Measurements from ENCODE around the gene ITPKC.
A peak's percentile ranks its signal among the peaks of the same experiment; 100 is the strongest.

Gene ITPKC

DNA sequence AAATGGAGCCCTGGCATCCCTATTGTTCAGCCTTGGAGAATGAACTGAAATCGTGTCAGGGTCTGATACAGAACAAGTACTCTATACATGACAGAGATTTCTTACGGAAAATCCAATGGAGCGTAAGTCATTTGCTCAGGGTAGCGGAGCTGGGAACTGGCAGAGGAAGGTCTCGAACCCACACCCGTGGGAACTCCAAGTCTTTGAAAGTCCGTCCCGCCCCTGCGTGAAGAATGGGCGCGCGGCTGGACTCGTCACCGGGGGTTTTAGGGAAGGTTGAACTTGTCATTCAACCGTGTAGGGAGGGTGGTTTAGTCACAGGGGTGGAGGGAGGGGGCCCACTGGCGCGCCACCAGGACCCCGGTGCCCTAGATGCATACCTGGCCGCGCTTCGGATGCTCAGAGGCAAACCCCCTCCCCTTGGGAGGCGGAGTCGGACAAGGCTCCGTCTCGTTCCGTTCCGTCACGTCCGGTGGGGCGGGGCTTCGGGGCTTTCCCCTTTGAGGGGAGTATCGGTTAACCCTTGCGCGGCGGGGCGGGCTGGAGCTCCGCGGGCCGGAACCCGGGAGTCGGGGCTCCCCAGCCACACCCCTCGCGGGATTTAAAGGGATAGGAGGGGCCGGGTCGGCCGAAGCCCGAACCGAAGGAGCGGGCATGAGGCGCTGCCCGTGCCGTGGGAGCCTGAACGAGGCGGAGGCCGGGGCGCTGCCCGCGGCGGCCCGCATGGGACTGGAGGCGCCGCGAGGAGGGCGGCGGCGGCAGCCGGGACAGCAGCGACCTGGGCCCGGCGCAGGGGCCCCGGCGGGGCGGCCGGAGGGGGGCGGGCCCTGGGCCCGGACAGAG lies at the start of gene ITPKC, which contains the start of gene COQ8B:
Gene ITPKC, plus strand, starts transcription at position 631 of the 843 bp plus-strand sequence. Its CDS starts 24 bp downstream, at position 655.
Gene COQ8B, minus strand, starts transcription at position 405 of the 843 bp plus-strand sequence. CDS start 2,254 bp downstream, outside the sequence.
- DNase-seq = peak; percentile 79 to 81

DNA sequence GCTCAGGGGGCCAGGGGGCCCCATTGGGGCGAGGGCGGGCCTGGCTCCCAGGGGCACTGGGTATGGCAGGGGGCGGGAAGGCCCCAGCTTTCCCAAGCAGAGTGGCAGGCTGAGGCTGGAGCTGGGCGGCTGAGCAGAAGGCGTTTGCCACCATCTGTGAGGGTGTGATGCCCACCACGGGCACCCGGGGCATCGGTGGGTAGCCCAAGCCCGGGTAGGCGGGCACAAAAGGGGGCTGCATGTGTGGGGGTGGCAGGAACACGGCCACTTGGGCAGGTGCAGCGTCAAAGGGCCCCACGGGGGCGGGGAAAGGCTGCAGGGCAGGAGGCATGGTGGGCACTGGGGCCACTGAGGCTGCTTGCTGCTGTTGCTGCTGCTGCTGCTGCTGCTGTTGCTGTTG lies 49.3 kb upstream of the ITPKC start:
- no peak for DNase-seq

DNA sequence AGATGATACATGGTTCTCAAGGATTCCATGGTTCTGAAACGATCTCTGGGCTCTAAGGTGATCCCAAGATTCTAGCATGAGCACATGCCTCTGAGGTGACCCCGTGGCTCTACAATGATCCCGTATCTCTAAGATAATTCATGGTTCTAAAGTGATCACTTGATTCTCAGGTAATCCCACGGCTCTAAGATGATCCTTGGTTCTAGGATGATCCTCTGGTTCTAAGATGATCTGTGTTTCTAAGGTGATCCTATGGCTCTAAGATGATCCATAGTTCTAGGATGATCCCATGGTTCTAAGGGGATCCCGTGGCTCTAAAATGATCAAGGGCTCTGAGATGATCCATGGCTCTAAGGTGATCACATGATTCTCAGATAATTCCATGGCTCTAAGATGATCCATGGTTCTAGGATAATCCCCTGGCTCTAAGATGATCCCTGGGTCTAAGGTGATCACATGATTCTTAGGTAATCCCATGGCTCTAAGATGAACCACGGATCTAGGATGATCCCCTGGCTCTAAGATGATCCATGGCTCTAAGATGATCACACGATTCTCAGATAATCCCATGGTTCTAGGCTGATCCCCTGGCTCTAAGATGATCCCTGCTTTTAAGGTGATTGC lies 47.8 kb upstream of the ITPKC start:
- no peak for DNase-seq

DNA sequence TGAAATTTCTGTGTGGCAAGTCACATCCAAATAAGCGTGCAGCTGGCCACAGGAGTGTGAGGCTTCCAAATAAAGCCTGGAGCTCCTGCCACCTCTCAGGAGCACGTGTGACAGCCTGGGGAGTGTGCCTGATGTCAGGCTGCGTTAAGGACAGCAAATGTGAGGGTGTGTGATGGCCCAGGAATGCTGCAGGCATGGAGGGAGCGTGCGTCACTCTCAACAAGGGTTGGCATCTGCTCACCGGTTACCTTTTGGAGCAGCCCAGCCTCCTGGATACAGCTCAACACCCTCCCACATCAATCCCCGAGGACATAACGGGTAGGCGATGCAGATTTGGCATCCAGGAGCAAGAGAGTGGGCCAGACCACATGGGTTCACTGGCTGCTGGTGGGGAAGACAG lies 45.5 kb upstream of the ITPKC start:
- DNase-seq = no peak

DNA sequence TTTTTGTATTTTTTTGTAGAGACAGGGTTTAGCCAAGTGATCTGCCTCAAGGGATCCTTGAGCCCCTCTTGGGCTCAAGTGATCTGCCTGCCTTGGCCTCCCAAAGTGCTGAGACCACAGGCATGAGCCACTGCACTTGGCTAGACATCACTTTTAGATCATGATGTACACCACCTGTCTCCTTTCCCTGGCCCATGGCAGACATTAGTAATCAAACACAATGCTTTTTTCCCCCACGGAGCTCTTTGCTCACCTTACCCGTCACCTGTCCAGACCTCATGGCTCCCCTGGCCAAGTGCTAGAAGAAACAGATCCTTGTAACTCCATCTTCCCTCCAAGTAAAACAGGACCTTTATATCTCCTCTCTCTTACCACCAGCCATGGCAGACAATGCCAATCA lies 44.9 kb upstream of the ITPKC start:
- no peak for DNase-seq

DNA sequence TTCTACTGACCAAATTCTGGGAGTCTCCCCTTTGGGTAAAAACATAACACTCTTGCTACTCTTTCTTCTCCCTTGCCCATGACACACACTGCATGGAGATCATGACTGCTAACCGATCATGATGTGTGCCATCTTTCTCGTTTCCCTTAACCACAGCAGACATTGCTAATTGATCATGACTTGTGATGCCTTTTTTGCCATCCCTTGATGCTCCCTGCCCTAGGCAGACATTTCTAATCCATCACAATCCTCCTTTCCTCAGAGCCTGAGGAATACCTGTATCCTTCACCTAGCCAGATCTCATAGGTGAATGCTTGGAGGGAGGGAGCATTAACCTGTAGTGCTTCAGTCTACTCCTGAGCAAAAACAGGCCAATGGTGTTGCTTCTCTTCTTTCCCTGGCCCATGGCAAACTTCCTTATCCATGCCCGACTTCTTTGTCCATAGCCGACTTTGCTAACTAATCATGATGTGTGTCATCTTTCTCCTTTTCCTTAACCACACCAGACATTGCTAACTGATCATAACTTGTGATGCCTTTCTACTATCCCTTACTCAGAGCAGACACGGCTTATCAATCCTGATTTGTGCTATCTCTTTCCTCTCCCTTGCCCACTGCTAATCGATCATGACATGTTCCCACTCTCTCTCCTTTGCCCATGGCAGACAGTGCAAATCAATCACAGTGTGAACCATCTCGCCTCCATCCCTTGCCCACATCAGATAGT lies 44.2 kb upstream of the ITPKC start:
- no peak for DNase-seq

DNA sequence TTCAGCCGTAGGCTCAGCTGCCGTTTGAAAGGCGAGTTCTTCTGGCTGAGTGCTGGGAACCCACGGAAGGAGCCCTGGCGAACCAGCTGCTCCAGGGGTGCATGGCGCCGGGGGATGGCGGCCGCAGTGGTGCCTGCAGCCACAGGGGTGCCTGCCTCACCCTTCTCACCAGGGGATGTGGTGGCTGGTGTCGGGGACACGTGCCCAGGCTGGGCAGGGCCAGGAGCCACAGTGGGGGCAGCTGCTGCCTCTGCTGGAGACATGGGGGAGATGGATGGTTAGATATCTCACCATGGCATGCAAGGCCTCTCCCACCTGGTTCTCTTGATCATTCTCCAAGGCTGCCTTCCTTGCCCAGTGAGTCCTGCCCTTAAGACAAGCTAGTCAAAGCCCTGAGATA lies 43.5 kb upstream of the ITPKC start:
- DNase-seq = no peak

DNA sequence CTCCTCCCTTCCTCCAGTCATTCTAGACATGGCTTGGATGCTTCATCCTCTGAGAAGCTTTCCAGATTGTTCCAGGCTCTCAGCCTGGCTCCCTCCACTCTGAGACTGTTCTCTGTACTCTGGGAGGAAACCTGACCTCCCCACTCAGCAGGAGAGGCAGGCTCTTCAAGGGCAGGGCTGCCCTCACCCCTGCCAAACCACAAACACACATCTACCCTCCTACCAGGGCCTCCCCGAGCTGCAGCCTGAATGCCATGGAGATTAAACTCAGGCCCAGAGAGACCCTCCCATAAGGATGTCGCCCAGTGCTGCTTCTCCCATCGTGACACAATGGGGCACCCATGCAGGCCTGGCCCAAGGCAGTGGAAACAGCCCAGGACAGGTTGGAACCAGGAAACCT lies 42.6 kb upstream of the ITPKC start:
- DNase-seq = no peak

DNA sequence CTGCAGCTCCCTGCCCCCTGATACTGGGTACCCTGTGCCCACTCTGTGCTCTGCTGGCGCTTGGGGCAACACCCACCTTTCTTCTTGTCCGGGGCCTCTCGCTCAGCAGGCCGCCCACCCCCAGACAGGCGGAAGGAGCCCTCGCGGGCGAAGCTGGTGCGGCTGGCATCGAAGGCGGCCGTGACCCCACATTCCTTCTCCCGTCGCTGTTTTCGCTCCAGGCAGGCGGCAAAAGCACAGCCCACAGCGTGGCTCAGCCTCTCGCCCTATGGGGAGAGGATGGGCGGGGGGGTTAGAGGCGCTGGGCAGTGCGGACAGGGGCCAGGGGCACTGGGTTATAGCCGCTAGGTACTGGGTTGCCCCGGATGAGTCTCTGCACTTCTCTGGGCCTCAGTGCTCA lies 39.8 kb upstream of the ITPKC start:
- DNase-seq = no peak

DNA sequence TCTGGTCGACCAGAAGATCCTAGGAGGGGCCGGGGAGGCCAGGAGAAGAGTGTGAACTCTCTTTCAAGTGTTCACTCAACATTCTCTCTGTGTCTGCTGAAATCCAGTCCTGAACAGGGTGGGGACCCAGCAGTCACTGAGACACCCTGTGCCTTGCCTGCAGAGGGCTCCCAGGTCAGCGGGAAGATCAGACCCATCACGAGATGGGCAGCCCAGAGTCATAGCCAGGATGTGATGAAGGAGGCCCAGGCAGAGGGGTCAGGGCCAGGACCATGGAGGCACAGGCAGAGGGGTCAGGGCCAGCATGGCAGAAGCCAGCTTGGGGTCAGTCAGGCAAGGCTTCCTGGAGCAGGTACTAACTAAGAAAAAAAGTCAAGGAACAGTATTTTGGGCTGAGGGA lies 35.9 kb upstream of the ITPKC start:
- DNase-seq = no peak

DNA sequence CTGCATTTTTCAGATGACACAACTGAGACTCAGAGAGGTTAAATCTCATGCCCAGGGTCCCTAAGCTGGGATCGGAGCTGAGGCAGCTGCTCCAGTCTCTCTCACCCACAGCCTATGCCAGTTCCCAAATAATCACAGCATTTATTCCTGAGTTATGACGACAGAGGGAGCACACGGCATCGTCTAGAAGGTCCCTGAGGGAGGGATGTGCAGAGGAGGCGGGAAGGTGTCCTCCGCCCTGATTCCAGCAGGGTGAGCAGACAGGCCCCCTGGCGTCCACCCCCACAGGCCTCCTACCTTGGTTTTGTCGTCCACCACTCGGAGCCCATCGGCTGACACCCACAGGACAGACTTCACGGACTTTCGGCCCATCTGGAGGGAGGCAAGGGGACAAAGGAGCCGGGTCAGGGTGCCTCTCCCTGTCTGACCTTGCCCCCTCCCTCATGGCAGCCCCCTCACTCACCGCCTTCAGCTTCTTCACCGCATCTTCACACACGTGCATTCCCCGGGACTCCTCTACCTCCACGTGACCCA lies 34.4 kb upstream of the ITPKC start:
- no peak for DNase-seq

DNA sequence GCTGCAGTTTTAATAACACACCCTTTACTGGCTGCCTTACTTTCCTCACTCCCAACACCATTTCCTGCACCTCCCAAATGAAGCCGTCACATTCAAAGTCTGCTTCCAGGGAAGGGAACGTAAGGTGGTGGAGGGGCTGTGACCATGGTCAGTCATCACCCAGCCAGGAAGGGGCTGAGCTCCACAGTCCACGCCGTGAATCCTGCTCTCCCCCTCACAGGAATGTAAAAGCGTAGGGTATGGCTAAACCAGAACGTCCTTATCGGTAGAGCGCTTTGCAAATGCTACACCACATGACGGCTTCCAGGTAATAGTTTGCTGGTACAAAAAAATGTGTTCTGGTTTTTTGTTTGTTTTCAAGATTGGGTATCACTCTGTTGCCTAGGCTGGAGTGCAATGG lies 33.5 kb upstream of the ITPKC start:
- DNase-seq = no peak

DNA sequence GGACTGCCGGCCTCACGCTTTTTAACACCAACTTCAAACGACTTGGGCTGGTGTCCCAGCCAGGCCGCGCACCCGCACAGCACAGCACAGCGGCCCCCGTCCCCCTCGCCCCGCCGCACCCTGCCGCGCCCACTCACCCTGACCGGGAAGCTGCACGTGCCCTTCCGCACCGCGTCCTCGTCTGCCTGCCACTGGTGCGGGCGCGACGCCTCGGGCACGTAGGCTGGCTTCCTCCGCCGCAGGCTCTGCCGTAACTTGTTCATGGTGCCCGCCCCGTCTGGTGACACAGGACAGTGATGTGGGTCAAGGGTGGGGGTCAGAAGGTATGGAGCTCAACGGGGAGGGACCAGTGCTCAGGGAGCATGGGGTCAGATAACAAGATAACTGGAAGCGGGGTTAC lies 32.6 kb upstream of the ITPKC start:
- DNase-seq = no peak

DNA sequence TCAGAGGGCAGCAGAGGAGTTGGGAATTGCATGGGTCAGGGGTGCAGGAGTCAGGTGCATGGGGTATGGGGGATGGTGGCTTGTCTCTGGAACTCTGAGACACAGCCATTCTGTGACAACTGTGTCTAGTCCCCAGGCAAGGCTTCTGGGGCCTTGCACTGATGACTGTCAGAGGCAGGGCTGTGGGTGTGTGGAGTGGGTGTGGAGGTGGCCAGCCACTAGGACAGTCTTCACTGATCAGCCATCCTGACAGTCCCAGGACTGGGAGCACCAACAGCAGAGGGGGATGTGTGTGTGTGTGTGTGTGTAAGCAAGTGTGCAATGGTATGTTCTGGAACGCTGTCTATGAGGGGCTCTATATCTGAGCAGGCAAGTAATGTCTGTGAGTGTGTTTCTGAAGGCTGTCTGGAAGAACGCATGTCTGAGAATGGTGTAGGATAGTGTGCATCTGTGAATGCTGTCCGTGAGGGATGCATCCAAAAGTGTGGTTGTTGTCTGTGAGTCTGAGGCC lies 31.8 kb upstream of the ITPKC start:
- no peak for DNase-seq

DNA sequence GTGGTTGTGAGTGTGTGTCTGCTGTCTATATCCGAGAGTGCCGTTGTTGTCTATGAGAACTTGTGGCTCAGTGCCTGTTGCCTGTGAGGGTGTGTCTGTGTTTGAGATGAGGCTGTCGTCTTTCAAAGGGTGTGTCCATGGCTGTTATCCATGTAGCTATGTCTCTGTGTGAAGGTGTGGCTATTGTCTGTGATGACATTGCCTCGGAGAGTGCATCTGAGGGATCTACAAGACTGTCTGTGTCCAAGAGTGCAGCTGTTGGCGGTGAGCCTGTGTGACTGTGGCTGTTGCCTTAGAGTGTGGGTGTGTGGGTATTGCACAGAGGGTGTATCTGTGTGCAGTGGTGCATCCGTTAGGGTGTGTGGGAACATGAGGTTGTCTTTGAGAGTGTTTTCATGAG lies 31.3 kb upstream of the ITPKC start:
- no peak for DNase-seq

DNA sequence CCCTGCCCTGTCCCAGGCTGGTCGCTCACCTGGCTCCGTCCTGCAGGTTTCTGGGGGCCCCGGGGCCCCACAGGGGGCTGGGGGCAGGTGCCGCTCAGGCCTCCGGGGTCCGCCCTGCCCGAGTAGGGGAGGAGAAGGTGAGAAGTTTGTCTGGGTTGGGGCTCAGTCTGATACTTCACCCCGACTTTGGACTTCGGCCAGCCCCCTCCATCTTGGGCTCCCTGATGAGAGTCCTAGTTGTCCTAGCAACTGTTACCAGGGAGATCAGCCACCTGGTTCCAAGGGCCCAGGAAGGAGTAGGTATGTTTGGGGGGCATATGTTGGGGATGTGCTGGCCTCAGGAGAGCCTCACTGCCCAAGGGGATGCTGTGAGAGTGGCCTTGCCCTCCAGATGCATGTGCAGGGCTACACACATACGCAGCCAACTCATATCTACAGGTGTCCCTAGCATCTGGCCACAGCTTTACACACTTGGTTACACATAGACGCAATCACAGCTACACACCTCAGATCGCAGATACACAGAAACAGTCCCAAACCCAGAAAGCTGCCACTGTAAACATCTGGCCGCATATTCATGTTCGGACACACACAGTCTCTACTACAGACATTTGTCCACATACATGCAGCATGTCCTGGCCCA lies 29.9 kb upstream of the ITPKC start:
- no peak for DNase-seq

DNA sequence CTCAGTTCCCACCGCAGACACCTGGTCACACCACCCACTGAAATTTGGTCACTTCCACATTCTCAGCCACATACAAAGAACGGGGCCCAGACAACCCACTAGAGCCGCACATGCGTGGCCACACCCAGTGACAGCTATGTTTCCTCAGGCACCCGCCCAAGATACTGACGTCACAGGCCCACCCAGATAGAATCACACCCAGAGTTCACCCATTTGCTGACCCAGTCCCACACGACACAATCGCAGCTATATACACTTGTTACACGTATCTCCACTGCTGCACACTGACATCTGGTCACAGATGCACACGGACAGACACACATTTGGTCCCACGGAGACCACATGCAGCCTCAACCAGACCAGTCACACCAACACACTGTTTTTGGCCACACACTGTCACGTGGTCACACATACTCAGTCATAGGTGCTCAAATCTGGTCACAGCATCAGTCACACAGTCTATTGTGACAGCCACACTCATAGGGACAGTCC lies 29.3 kb upstream of the ITPKC start:
- DNase-seq = no peak

DNA sequence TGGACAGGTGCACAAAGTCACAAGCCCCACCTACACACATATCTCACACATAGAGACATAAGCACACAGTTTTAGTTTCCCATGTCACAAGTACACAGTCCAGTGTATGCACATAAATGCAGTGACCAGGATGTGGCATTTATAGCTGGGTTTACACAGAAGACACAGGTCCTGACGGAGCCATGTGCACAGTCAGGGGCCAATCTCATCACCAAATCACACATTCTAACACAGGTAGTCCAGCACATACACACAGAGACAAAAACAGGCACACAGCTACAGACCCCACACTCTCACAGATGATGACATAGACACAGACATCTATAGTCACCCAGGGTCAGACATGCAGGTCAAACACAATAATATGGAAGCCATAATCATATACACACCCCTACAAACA lies 28.6 kb upstream of the ITPKC start:
- DNase-seq = no peak

DNA sequence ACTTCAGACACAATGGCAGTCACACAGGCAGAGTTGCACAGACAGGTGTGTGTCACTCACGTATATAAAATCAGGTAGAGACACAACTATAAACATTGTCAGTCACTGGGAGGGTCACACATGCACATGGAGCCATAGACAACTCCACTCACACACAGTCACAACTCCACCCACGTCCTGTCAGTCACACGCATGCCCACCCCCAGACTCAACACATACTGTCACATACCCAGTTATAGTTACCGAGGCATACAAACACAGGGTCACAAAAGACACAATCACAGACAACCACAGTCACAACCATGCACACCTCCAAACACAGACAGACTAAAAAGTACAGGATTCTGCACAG lies 27.9 kb upstream of the ITPKC start:
- no peak for DNase-seq

DNA sequence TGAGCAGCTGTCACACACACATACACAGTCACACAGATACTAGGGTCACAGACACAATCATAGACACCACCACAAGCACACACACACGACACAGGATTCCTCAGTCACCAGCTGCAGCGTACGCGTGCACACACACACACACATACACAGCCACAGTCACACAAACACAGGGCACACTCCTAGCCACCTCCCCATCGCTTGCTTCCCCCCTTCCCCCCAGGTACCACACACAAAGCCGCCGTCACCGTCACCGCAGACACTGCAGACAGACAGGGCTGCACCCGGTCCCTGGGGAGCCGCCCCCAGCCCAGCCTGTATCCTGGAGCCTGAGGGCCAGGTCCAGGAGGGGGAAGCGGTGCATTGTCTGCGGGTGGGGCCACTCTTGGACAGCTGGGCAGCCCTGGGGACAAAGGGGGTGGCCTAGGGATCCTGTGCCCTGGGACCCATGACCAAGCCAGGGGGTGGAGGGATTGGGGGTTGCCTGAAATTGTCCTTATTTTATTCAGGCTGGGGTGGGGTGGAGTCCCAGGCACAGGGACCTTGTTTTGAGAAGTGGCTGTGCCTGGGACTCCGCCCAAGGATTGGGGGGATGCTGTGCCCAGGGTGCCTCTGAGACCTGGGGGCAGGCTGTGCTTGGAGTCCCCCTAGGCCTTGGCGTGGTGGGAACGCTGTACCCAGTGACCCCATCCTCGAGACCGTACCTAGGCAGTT lies 27.4 kb upstream of the ITPKC start:
- DNase-seq = no peak

DNA sequence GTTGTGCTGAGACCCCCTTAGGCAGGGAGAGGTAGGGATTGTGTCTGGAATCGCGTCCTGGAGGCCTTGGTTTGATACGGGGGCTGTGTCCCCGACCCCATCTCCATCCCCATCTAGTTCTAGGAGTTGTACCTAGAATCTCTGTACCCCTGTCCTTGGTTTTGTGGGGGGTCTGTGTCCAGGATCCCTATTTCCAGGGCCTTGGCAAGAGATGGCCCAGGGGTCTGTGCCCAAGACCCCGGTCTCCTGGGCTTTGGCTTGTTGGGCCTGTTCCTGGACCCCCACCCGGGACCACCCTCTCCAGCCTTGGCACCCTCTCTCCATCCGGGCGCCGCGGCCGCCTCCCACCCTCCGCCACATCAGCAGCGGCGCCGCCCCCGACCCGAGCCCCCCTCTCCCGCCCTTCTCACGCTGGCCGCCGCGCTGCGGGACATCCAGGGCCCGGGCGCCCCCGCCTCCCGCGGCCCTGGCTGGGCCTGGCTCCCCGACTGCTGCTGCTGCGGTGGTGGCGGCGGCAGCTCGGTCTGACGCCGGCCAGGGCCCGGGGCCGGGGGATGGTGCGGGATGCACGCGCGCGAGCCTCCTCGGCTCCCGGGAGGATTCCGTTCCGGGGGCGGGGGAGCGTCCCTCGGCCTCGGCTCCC lies 26.7 kb upstream of the ITPKC start, which contains the start of gene NUMBL:
Gene NUMBL, minus strand, starts transcription at position 602 of the 643 bp plus-strand sequence. Its CDS starts 168 bp downstream, at position 434.
- DNase-seq = no peak

All from AML-193 (cell line).